Glomerular endothelial cell (primary cell): ENCODE measurements around the gene ITIH6. TPM values are rescaled to one million over a fixed set of nuclear protein-coding genes. Genes with fewer than 3 reads are reported as not detected.
"Not testable (repeated sequence)": the region's sequence is repeated elsewhere in the genome, so short reads cannot be mapped to it uniquely, and the experiment has no call there.

Source experiments
- DNase-seq: peaks from one replicate; pipeline ENCODE4 v3.0.0-alpha.2; 2011; ENCODE audit warnings: low read depth, low spot score; ENCODE audit errors: extremely low read depth
- total RNA-seq: library from RNA; depleted of rRNA; stranded (reverse); fragments of >200 nt; gene quantifications from 2 replicates; pipeline ENCODE4 v1.2.3, GENCODE V29; 2015

The ITIH6 gene, protein sequence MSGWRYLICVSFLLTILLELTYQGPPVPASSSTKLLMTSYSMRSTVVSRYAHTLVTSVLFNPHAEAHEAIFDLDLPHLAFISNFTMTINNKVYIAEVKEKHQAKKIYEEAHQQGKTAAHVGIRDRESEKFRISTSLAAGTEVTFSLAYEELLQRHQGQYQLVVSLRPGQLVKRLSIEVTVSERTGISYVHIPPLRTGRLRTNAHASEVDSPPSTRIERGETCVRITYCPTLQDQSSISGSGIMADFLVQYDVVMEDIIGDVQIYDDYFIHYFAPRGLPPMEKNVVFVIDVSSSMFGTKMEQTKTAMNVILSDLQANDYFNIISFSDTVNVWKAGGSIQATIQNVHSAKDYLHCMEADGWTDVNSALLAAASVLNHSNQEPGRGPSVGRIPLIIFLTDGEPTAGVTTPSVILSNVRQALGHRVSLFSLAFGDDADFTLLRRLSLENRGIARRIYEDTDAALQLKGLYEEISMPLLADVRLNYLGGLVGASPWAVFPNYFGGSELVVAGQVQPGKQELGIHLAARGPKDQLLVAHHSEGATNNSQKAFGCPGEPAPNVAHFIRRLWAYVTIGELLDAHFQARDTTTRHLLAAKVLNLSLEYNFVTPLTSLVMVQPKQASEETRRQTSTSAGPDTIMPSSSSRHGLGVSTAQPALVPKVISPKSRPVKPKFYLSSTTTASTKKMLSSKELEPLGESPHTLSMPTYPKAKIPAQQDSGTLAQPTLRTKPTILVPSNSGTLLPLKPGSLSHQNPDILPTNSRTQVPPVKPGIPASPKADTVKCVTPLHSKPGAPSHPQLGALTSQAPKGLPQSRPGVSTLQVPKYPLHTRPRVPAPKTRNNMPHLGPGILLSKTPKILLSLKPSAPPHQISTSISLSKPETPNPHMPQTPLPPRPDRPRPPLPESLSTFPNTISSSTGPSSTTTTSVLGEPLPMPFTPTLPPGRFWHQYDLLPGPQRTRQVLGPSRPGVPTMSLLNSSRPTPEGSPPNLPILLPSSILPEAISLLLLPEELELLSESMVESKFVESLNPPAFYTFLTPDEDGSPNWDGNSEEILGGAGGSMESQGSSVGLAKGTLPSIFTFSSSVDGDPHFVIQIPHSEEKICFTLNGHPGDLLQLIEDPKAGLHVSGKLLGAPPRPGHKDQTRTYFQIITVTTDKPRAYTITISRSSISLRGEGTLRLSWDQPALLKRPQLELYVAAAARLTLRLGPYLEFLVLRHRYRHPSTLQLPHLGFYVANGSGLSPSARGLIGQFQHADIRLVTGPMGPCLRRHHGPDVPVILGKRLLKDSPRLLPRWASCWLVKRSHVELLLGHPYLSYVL
- under 0.01 TPM in 1 of 2 replicates, not detected in the other for total RNA-seq

DNA sequence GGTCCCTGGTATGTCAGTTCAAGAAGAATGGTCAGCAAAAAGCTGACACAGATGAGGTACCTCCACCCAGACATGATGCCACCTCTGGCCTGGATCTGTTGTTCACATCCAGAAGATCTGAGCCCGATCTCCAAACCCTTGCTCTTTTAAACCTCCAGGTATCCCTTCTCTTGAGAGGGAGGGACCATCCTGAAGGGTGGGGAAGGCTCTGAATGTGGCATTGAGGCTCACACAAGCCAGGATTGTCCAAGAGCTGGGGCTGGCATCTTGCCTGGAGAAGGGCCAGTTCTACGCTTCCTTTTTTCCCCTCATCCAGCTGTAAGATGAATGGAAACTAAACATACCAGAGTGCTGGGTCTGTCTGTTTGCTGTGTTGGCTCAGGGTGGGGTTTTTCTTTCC, at the start of gene ITIH6:
Gene ITIH6 (minus strand): TSS at position 119 of the 400 bp plus-strand sequence. CDS start 45 bp downstream, at position 74.
- no peak for DNase-seq

DNA sequence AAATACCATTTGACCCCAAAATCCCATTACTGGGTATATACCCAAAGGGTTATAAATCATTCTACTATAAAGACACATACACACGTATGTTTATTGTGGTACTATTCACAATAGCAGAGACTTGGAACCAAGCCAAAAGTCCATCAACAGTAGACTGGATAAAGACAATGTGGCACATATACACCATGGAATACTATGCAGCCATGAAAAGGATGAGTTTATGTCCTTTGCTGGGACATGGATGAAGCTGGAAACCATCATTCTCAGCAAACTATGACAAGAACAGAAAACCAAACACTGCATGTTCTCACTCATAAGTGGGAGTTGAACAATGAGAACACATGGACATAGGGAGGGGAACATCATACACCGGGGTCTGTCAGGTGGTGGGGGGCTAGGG, 49.6 kb upstream of the ITIH6 start:
- not testable (repeated sequence) for DNase-seq

DNA sequence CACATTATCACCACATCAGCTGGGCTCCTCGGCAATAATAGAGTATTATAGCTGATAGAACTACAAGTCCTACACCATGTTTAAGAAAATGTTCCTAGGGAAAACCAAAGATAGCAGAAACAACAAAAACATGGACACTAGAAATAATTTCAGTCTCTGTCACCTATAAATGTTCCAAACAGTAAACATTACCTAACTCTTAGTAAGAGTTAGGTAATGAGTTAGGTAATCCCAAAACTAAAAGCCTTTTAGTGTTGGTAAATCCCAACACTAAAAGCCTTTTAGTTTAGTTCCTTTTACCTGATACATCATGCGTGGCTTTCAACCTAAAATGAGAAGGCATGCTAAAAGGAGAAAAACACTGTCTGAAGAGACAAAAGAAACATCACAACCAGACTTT, 45.0 kb upstream of the ITIH6 start:
- DNase-seq: no peak

DNA sequence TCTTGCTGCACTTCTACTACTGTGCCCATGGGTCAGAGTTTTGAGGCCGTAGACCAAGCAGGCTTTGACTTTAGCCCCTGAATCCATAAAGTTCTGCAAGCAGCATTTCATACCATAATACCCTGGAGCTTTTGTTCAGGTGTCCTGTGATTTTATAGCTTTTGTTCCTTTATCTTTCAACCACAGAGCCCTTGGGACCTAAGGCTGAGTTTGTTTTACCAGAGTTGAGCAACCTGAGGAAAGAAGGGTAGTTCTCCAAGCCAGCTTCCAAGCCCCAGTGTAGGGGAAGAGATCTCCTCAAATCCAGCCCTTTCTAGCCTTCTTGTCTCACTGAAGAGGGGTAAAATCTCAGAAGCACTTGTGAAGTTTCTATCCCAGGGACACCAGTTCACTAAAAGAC, 44.6 kb upstream of the ITIH6 start:
- DNase-seq: no peak

DNA sequence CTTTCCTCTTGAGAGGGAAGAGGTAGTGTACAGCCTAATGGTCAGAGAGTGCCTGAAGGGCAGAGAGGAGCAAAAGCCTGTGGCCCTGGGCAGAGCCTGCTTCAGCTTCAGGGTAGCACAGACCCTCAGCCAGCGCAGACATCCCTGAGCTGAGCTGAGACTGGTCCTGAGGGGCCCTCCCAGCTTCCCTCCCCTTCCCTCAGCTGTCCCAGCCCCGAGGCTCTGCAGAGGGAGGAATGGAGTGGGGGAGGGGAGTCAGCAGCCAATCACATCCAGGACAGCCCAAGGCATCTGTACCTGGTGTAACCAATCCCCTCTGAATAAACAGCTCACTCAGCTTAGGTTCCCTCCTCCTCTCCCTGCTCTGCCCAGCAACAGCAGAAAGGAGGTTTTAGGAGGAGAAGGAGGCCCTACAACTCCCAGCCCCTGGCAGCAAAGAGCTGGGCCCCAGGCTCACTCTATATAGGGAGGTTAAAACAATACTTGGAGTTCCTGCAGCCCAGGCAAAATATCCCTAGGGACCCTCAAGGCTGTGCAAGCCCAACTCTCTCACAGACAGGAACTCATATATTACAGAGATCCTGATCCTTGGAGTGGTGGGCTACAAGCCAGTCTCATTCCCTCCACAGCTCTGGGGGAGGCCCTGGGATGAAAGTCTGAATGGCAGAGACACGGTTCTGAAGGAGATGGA, 43.3 kb upstream of the ITIH6 start:
- DNase-seq: not testable (repeated sequence)

DNA sequence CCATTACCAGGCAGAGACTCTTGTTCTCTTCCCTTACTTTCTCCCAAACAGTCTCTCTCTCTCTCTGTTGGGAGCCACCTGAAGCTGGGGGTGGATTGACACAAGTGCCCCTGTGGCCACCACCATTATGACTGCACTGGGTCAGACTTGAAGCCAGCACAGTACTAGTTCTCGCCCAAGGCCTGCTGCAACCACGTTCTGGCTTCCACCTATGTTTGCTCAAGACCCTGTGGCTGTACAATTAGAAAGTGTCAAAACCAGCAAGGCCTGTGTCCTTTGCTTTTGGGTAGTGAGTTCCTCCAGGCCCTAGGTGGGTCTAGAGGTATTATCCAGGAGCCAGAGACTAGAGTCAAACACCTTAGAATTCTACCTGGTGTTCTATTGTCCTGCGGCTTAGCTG, 40.5 kb upstream of the ITIH6 start:
- DNase-seq: no peak

DNA sequence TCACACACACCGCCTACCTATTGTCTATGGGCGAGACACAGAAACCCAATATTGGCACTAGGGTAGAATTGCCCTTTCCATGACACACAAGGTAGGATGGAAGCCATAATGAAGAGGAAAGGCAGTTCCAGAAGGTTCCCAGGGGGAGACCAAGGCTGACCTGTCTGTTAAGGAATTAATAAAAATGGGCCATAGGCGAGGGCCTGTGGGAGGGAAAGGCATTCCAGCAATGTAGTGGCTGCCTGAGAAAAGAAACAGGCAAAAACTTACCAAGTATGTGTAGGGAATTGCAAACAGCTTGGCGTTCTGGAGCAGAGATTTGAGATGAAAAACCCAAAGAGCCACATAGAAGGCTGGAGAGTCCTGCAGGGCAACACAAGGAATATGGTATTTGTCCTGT, 28.5 kb upstream of the ITIH6 start:
- DNase-seq: no peak

DNA sequence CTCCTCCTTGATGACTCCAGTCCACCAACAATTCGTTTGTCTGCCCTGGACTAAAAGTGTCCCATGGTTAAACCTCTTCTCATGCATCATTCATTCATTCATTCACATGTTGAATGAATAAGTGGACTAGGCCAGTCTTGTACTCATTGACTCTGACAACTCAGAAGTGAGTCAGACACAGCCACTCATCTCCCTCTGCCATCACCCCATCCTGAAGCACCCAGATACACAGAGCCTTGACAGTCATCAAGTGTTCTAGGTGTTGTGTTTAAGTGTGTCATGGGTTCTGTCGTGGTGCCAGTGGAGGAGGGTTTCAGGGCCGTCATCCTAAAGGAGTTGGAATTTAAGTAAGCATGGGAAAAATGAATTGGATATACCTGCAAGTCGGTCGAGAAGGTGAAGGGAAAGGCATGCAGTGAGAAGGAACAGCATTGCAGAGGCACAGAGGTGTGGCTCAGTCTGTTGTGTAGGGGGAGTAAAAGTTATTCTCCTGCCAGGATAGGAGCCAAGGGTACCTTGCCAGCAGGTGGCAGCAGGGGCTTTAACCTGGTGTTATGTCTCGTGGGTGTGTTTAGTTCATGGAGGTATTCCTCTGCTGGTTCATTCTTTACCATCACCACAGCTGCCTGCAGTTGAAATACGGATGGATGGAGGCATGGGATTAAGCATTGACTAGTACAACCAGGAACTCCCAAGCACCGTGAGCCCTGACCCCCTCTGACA, 27.8 kb upstream of the ITIH6 start:
- no peak for DNase-seq

DNA sequence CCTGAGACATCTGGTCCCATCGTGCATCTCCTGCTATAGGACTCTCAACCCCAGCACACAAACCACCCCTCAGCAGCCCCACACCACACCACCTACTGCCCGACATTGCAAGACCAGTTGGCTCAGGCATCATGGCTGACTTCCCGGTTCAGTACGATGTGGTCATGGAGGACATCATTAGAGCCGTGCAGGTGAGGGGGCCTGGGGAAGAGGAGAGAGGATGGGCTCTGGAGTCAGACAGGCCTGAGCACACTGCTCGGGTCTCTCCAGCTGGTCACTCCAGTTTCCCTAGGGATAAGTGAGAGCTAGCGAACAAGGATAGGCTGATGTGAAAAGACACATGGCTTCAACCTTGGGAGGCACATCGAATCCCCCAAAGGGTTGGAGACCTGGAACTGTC, 26.7 kb upstream of the ITIH6 start:
- no peak for DNase-seq

DNA sequence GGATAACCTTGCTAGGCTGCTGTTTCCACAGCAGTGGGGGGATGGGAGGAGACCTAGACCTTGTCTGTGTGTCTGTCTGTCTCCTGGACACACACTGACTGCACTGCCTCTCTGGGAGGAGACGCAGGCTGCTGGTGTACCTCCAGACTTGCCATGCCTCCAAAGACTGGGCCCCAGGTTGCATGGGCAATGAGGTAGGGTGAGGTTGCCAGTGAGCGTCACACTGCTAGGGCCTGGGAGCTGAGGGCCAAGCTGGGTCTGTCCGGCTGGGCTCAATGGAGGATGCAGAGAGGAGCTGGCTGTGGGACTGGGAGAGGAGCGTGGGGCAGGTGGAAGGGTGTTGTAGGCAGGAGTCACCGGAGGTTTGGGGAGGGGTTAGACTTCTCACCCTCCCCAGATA, 26.1 kb upstream of the ITIH6 start:
- no peak for DNase-seq

DNA sequence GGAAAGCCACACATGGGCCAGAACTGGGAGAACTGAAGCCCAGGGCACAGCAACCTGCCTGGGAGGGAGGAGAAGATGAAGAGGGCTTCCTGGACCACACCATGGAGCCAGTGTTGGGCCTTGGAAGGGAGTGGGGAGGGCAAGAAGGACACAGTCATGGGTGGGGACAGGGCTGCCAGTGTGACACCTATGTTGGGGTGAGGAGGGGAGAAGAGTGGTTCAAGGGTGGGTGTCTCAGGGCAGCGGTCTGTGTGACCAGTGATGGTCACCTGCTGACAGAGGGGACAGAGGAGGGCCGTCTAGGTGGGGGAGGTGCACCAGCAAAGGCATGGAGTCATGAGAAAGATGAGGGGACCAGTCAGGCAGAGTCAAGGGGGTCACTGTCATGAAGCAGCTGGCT, 23.3 kb upstream of the ITIH6 start:
- DNase-seq: no peak

DNA sequence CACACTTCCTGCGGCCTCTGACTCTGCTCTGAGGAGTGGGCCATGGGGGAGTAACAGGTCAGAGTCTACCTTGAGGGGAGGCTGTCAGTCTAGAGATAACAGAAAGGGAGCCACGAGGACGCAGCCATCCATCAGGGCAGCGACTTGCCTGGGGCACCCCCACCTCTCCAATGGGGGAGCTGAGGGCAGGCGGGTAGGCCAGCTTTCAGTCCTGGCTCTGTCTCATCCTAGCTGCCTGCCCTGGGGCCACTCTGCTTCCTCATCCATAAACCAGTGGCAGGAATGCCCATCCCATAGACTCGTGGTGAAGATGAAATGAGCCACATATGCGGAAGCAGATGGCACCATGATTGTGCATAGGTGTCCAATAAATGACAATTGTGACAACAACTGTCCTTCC, 22.7 kb upstream of the ITIH6 start:
- DNase-seq: no peak

DNA sequence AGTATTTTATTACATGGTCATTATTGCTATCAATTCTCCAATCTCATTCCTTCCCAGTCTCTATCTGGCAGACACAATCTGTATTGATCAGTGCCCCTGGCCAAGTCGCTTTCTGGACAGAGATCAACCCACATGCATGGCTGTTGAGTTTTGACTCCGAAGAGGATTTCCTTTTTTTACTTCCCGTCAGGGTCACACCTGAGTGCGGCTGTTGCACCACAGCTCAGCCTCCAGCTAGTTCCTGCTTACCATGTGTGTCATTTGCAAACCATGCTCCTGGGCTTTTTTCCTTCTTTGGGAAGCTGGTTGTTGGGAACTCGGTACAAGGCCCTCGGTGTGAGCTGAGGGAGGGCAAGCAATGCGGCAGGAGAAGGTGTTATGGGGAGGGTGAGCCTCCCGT, 21.1 kb upstream of the ITIH6 start:
- no peak for DNase-seq

DNA sequence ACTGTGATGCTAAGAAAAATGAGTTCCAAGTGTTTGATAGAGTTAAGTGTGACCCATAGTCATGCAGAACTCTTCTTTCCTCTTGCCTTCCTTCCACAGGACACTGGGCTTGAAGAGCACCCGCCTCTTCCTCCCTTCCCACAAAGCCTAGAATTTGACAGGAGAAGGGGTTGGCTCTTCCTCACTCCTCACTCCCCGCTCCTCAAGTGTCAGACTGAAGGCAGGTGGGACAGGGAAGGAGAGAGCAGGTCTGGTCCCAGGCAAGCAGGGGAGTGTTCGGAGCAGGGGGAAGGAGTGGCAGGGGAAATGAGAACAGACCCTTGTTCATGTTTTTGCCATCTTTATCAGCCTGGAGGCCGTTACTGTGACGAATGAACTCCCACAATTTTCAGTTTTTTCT, 20.2 kb upstream of the ITIH6 start:
- no peak for DNase-seq

DNA sequence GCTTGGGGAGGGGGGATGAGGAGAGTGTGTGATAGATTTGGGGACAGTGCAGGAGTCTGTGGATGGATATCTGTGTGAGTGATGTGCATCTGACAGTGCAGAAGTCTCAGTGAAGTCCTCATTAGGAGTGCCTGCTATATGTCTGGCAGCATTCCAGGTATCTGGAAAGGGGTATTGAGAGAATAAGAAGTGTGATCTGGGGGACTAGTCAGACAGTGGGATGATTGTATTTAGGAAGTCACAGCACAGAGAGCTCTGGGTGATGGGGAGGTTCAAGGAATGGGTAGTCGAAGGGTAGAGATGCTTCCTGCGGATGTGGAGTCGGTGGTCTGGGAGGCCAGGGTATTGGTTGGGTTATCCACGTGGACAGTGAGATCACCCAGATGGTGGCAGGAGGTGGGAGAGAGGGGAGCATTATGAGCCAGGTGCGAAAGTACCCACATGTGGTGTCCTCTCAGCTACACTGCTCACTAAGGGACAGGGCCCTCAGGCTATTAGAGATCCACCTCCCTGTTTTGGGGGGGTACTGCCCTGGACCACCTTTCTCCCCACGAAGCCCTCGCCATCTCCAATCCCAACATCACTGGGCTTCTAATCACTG, 19.3 kb upstream of the ITIH6 start:
- DNase-seq: no peak

DNA sequence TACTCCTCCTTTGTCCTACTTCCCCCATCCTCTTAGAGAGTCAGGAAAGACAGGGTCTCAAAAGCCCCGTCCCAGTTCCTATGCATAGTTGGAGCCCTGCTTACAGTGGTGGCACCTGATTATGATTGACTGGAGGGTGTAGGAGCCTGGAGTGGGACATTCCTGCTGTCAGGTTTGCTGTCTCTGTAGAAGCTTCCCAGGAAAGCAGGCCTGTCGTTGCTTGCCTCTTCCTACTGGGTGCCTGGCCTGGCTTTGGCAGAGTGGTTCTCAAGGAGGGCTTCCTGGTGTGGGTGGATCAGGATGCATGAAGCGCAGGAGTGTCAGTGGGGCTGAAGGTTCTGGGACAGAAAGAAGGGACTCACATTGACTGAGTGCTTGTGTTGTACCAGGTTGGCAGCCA, 14.3 kb upstream of the ITIH6 start:
- no peak for DNase-seq

DNA sequence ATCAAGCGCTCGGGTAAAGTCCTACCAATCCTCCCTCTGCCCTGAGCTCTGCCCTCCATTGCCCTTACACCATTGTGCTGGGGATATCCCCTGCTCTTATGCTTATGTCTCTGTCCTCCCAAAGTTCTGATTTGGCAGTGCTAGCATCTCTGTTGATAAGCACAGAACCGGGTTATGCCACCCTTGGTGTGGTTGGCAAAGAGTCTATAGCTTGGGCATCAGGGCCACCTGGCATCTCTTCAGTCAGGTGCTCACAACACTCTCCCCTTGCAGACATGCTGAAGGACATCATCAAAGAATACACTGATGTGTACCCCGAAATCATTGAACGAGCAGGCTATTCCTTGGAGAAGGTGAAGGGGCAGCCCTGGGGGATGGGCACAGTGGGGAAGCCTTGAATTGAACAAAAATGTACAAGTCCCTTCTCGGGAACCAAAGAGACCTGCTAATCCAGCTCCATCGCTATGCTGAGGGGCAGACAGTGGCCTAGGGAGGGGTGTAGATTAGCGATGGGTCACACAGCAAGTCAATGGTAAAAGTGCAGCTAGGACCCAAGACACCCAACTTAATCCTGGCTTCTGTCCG, 13.3 kb upstream of the ITIH6 start:
- no peak for DNase-seq

DNA sequence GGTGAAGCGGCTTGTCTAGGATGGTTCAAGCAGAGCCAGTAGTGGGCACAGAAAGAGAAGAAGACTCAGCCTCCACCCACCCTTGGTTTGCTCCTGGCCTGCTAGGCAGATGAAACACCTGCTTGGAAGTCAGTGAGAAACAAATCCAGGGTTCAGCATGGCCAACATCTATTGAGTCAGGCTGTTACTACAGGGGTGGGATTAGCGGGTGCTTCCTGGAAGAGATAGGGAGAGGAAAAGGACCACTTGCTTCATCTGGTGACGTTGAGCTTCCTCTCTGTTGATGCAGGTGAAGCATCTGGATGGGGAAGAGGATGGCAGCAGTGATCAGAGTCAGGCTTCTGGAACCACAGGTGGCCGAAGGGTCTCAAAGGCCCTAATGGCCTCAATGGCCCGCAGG, 12.5 kb upstream of the ITIH6 start:
- DNase-seq: no peak
